Stimulated activated CD4-positive, alpha-beta T cell treated with anti-CD3 and anti-CD28 coated beads, TNF-alpha, amount 100 ng/mL, for 24 hours (primary cell): Measurements from ENCODE around the gene KLHDC9.
"Not testable (repeated sequence)": the region's sequence is repeated elsewhere in the genome, so short reads cannot be mapped to it uniquely, and the experiment has no call there.

Experiments
- DNase-seq, 3 experiments: peaks; one replicate each; pipeline ENCODE4 v3.0.0-alpha.2; 2020; ENCODE audit warnings: low read depth in 3 of 3

Gene KLHDC9

DNA sequence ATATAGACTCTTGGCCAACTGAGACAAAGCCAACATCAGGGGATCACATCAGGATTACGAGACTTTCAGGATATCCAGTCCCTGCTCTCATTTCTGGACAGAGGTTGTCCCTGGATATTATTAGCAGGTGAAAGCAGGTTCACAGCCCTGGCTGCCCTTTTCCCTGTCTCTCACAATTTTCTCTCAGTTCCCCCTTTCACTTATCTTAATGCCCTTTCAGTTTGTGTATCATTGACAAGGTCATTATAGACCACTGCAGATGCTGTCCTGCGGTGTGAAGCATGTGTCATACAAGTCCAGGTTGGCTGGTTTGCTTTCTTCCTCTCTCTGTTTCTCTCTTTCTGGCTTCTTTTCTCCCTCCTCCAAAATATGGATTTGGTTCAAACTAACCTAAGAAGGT lies 2.1 kb upstream of the KLHDC9 start:
- DNase-seq, result no peak

DNA sequence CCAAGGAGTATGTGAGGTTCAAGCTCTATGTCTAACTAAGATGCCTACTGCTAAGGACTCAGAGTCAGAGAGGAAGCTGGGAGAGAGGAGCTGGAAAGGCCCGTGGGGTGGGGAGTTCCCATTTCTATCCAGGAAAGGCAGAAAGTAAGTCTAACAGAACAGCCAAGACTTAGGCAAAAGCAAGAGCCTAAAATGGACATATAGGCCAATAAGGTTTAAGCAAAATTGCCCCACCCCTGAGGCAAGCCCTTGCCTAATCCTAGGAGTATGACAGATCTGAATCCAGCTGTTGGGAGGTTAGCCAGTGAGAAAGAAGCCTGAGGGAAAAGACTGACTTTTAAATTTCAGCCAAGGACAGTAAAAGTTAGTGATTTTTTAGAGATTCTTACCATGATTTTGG lies 1.6 kb upstream of the KLHDC9 start:
- DNase-seq, result no peak

GRCh38 chr1:161099090-161099802 lies 1.1 kb downstream of the KLHDC9 start:
- no peak for DNase-seq

DNA sequence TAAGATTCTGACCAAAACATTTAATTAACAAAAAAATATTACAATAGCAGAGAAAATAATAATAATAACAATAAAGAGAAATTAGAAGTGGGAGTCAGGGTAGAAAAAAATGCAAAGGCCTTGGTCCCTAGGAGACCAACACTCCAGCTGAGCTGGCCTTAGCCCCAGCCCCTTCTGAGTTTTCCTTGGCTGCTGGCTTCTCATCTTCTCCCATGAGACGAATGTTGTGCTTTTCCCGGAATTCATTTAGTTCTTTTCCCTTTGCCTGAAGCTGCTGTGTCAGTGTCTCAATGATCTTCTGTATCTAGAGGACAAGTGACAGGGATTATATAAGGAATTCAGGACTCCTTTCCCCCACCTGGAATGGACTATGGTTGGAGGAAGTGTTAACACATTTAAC lies 2.4 kb downstream of the KLHDC9 start:
- no peak for DNase-seq

GRCh38 chr1:161106431-161106830 lies 8.3 kb downstream of the KLHDC9 start:
- DNase-seq, result no peak

GRCh38 chr1:161111117-161111516 lies 13.0 kb downstream of the KLHDC9 start:
- DNase-seq, result no peak

DNA sequence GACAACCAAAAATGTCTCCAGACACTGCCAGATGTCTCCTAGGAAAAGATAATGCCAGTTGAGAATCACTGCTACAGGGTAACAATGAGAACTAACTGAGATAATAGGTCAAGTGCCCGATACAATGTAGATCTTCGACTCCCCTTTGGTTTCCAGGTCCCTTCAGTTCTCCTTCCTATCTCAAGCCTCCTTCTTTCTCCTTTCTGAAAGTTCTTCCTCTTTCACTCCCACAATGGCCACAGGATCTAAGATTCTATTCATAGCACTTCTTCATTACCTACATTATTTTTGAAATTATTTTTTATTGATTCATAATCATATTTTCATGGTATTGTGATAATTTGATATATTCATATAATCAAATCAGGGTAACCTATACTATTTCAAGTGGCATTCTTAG lies 13.4 kb downstream of the KLHDC9 start:
- DNase-seq, result no peak

GRCh38 chr1:161113915-161114314 lies 15.8 kb downstream of the KLHDC9 start:
- no peak for DNase-seq

- no peak for DNase-seq
Observed at GRCh38 chr1:161114556-161114955, 16.4 kb downstream of the KLHDC9 start.

DNA sequence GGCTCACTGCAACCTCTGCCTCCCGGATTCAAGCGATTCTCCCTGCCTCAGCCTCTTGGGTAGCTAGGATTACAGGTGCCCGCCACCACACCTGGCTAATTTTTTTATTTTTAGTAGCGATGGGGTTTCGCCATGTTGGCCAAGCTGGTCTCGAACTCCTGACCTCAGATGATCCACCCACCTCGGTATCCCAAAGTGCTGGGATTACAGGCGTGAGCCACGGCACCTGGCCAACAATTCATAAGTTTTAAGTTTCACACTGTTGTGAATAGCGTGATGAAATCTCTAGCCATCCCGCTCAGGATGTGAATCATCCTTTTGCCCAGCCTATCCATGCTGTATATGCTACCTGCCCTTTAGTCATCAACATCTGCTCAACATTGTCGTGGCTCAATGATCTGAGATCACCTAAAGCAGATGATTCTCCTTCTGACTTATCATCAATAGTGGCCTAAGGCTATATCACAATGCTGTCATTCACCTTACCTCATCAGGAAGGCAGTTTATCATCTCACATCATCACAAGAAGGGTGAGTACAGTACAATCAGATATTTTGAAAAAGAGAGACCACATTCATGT lies 17.1 kb downstream of the KLHDC9 start:
- peak in 1 of 3 experiments; percentile 39 for DNase-seq

- not testable (repeated sequence) for DNase-seq
Observed at GRCh38 chr1:161115961-161116360, 17.8 kb downstream of the KLHDC9 start.

- peak; percentile 68 to 86 (median 70) for DNase-seq
Observed at GRCh38 chr1:161117759-161118581, 19.8 kb downstream of the KLHDC9 start, which contains the start of the genes NIT1 and PFDN2. TSS of gene NIT1 (plus strand) at chr1:161118105. CDS start at chr1:161118177, 72 bp downstream. TSS of gene PFDN2 (minus strand) at chr1:161118037. CDS start at chr1:161118026, 11 bp downstream.

DNA sequence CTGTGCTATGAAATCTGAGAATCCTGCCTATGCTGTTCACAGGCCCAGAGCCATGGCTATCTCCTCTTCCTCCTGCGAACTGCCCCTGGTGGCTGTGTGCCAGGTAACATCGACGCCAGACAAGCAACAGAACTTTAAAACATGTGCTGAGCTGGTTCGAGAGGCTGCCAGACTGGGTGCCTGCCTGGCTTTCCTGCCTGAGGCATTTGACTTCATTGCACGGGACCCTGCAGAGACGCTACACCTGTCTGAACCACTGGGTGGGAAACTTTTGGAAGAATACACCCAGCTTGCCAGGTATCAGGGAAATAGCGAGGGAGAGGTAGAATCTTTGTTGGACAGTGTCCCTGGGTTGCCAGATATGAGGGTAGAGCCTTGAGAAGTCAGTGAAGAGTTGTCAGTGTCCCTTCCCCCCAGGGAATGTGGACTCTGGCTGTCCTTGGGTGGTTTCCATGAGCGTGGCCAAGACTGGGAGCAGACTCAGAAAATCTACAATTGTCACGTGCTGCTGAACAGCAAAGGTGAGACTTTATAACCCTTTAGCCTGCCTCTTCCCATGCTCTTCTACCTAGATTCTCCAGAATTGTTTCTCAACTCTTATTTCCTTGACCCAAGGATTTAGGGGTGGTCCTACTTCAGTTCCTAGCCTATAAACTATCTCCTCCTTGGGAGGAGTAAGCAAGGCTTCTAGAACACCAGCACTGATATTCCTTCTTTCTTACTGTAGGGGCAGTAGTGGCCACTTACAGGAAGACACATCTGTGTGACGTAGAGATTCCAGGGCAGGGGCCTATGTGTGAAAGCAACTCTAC lies 21.1 kb downstream of the KLHDC9 start:
- peak; percentile 44 to 65 (median 58) for DNase-seq

GRCh38 chr1:161121042-161121650 lies 23.0 kb downstream of the KLHDC9 start:
- DNase-seq, result no peak

GRCh38 chr1:161121834-161122233 lies 23.7 kb downstream of the KLHDC9 start:
- DNase-seq, result no peak

DNA sequence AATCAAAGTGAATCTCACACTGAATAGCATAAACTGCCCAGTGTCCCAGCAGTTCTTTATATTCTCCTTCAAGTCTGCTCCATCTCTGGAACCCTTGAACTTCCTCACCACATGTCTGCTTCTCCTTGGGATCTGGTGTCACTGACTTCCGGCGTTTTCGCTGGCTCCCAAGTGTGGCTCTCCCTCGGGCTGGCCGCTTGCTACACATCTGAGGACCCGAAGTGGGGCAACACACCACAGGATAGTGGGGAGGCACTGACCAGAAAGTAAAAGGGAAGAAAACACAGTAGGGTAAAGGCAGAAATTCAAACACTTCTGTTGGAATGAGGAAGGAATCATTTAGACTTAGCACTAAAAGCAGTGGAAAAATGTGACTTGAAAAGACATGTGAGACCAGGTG lies 24.8 kb downstream of the KLHDC9 start:
- DNase-seq, result no peak

- no peak for DNase-seq
Observed at GRCh38 chr1:161127649-161128048, 29.5 kb downstream of the KLHDC9 start.

- no peak for DNase-seq
Observed at GRCh38 chr1:161128591-161129420, 30.6 kb downstream of the KLHDC9 start.

GRCh38 chr1:161130266-161130665 lies 32.1 kb downstream of the KLHDC9 start:
- no peak for DNase-seq
